ENCODE measurements around the gene DIDO1.

The DIDO1 gene

DNA sequence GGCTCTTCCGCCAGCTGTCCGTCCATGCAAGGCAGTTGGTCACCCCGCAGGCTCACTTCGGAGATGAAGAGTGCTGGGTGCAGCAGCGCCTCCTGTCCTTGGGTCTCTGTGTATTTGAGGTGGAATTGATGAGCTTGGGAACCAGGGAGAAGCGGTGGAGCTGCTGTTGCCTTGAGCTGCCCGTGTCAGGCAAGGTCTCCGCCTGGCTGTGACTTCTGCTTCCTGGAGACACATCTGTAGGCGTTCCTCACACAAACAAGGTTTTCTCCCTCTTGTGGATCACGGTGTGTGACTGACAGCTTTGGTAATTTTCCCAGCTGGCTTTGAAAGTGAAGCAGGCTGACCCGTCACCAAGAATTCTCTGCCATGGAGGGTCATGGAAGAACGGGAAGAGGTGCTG lies 23.7 kb upstream of the DIDO1 start:
- FAIRE-seq, result no peak

DNA sequence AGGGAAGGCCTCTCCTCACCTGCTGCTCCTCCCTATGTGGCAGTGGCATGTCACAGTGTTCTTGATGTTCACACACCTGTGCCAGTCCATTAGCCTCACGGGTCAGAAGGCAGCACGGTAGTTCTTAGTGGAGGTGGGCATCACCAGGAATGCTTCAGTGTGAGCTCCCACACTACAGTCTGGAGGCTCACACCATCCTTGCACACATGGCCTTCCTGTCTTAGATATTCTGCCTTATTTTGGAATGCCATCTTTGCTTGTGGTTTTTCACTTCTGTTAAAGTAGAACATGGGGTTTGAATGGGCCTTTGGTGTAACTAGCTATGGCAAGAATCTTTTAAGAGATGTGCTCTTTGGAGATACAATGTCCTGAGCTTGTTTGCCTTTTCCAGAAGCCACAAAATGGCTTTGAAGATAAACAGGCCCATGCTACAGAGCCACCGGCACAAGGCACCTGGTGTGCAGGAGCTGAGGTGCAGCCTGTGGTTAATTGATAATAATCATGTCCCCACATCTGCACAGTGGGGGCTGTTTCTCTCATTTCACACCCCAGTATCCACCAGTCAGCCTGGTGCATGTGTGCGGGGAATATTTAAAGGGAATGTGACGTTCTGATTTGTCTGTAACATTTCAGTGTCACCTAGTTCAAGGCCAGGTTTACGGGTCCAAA lies 23.0 kb upstream of the DIDO1 start:
- FAIRE-seq, result no peak

DNA sequence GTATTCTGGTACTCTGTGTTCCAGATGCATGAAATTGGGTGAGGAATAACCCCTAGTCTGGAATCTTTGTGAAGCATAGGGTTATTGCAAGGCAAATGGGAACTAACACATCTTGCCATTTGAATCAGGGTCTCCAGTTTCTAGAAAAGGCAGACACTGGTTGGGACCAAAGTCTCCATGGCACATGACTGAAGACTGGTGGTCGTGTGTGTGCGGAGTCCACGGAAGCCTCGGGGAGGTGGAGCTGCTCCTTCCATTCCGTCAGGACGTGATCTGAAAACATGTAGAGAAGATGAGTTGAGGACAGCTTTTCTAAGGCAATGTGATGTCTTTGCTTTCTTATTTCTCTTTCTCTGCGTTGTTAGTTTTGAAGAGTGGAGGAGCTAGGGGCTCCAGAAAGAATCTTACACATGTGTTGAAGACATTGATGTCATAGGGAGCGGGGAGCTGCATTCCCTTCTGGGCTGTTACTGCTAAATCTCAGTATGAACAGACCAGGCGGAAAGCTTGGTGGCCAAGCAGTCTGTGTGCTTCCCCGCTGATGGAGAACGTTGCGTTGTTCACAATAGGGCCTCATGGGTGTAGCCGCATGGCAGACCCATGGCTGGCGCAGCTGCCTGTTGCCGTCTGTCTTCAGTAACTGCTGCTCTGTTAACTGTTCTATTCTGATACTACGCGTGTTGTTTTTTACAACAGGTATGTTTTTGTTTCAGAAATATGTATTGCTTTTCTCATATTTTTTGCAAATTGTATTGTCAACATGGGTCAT lies 21.4 kb upstream of the DIDO1 start:
- no peak for FAIRE-seq

GRCh38 chr20:62946918-62947317 lies 20.6 kb upstream of the DIDO1 start:
- no peak for FAIRE-seq

DNA sequence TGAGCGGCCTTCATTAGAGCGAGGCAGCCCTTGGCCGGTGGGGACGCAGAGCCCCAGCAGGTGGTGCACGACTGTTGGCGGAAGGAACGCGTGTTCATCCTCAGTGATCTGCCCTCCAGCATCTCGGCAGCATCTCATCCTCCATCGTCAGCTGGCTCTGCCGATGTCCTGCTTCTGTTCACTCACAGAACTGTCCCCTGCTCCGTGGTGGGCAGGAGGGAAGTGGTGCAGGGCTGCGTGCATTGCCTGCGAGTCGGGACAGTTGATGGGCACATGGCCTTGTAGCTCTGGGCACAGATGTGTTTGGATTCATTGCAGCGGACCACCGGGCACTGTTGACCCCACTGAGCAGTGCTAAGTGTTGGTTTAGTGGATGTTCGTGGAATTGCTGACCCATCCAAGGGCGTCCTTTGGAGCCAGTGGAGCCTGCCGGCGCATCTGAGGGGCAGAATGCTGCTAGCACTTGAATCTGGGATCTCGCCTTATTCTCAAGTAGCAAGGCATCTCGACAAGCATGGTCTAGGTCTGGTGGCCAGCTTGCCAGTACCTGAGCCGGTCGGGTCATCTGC lies 19.6 kb upstream of the DIDO1 start:
- FAIRE-seq, result no peak

DNA sequence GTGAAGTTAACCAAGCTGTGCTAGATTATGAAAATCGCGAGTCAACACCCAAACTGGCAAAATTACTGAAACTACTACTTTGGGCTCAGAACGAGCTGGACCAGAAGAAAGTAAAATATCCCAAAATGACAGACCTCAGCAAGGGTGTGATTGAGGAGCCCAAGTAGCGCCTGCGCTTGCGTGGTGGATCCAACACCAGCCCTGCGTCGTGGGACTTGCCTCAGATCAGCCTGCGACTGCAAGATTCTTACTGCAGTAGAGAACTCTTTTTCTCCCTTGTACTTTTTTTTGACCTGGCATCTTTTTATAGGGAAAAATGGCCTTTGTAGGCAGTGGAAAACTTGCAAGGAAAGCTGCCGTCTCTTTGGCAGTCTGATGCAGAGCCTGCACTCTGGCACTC lies 18.4 kb upstream of the DIDO1 start:
- no peak for FAIRE-seq

- FAIRE-seq, result no peak
These were observed 17.9 kb upstream of the DIDO1 start for GRCh38 chr20:62944184-62944583.

DNA sequence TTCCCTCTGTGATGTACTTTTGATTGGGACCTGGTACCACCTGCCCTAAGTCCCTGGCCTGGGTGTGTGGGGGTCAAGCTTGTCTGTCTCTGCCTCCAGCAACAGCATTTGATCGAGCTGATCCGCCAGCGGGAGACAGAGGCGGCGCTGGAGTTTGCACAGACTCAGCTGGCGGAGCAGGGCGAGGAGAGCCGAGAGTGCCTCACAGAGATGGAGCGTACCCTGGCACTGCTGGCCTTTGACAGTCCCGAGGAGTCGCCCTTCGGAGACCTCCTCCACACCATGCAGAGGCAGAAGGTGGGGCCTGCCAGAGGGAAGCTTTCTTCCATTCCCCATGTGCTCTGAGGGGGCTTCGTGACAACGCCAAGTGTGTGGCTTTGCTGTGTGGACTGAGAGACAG lies 17.1 kb upstream of the DIDO1 start:
- no peak for FAIRE-seq

- no peak for FAIRE-seq
These were observed 16.2 kb upstream of the DIDO1 start for GRCh38 chr20:62942456-62942855.

- no peak for FAIRE-seq
These were observed 15.5 kb upstream of the DIDO1 start for GRCh38 chr20:62941792-62942191.

- no peak for FAIRE-seq
These were observed 14.6 kb upstream of the DIDO1 start for GRCh38 chr20:62940875-62941274.

GRCh38 chr20:62938105-62938888 lies 12.0 kb upstream of the DIDO1 start, which contains the start of gene GID8:
Gene GID8, plus strand, starts transcription at chr20:62938147. Its CDS starts 3,356 bp downstream, at chr20:62941503.
- no peak for FAIRE-seq

DNA sequence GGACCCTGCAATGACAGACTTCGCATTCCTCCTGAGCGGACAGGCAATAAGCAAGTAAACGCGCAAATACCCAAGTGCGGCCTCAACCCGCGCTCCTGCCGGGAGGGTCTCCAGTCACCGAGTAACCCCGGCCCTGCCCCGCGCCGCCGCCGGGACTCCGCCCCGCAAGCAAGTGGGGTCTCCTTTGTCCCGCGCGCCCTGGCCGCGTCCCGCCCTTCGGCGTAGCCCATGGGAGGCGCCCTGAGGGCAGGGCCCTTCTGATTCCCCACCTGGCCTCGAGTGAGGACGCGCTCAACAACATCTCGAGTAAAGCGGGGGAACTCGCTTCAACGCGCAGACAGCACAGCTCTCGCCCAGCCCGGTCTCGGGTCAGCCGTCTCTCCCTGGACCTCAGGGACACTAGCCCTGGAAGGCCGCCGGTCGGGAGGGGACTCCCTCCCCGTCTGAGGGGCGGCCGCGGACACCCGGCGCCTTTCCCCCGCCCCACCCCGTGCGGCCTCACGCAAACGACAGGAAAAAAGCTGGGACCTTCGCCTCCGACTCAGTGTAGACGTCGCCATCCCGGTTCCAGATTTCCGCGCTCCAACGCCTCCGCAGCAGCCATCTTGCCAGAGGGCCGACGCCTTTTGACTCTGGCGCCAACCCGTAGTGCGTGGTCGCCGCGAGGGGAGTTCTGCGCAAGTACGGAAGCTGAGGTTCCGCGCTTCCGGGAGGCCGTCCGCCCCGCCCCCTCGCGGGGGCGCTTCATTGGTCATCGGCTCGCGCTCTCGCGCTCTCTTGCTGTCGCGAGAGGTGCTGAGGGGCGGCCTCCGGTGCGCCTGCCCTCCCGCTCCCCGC lies 11.2 kb upstream of the DIDO1 start:
- no peak for FAIRE-seq

- FAIRE-seq, result no peak
These were observed 9.8 kb upstream of the DIDO1 start for GRCh38 chr20:62935968-62936585.

DNA sequence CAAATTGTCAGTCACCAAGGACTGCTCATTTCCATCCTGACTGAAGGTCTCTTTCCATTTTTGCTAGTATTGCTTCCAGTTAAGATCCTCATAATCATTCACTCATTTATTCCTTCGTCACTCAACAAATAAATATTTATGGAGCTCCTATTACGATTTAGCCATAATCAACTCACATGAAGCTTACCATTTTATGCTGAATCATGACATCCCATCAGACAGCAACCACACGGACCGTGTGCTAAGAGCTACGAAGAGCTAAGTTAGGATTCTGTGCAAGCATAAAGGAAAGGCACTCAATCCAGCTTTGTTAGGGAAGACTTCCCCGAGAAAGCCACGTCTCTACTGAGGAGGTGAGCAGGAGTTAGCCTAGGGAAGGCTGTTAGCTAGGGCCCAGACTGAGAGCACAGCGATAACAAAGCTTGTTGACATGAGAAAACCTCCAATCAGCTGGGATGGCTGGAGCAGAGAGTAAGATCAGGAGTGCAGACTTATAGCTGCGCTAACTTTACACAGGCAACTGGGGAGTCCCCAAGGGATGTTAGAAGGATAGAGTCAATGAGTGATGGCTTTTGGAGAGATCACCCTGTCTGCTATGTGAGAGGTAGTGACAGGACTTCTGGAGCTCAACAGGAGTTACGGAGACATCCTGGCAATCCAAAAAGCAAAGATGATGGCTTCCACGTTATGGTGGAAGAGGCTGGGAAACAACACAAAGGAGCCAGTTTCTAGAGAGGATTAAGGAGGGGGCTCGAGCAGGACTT lies 9.1 kb upstream of the DIDO1 start:
- no peak for FAIRE-seq

DNA sequence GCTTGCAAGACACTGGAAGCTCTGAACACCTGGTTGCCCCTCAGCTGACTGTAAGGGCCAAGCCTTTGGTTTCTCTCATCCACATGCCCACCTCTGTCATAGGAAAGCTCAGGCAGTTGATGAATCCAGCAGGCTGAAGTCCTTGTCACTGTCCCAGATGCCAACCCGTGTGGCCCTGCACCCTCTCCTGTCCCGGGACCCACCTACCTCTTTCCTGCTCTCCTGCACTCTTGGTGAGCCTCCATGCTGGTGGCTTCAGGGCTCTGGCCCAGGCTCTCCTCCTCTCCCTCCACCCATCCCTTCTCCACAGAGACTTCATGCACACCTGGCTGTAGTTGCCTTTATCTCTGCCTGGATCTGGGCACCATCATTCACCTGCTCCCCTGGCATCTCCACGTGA lies 7.7 kb upstream of the DIDO1 start:
- FAIRE-seq, result no peak

GRCh38 chr20:62931464-62931863 lies 5.2 kb upstream of the DIDO1 start:
- no peak for FAIRE-seq

- FAIRE-seq, result no peak
These were observed 2.8 kb upstream of the DIDO1 start for GRCh38 chr20:62929051-62929538.

DNA sequence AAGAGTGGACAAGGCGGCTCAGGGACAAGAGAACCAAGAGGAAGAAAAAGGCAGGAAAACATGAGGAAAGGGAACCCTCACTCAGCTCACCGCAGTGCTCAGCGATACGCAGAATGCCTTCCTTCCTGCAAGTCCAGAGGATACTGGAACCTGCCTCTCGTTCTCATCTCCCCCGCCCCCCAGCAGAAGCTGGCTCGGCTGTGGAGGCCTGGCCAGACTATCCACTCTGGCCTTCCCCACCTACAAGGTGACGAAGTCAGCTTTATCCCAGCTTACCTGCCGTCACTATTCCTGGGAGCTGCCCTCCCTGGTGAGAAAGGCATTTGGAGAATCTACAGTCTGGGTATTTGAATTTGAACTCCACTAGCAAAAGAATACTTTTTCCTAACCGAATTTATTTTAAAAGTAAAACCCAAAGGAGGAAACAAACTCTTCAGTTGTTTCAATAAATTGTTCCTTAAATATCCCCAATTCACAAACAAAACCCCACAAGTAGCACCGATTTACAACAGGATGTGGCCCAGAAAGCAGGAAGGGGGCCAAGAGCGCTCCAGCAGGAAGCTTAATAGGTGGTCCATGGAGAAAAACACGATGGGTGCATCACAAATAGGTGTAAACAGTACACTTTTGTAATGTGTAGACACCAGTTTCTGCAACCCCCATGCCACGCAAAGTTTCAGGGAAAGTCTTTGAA lies 2.1 kb upstream of the DIDO1 start:
- FAIRE-seq, result no peak

DNA sequence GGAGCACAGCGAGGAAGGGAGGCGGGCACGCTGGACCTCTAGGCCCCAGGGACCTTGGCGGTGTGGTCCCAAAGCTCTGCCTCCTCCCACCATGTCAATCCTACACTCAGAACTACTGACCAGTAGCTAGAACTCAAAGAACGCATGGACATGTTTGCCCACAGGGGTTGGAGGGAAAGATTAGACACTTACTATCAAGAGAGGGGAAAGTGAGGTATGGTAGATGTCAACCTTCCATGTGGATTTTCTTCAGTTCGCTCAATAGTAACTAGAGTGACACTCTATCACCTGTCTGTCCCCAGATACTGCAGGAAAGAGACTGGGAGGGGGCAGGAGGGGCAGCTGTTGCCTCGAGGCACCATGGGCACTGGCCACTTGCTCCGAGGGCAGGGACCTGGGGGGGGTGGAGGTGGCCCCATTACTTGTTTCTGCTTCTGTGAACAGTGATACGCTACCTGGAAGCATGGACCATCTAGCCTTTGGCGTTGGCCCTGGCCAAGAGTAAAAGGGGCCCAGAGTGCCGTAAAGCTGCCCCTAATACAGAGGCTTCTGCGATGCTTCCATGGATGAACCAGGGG lies 912 bp upstream of the DIDO1 start:
- no peak for FAIRE-seq
